NK-92 (cell line): ENCODE data around the gene ZNFX1.
"Not testable (repeated sequence)": the region's sequence is repeated elsewhere in the genome, so short reads cannot be mapped to it uniquely, and the experiment has no call there.

ENCODE experiments used
- DNase-seq: peaks from one replicate; lab custom pipeline; 2025; ENCODE audit not compliant: unreplicated experiment; lab: John Stamatoyannopoulos, UW

Gene ZNFX1

GRCh38 chr20:49278036-49278817, at the start of gene ZNFX1:
TSS of gene ZNFX1 (minus strand) at chr20:49278057. CDS start at chr20:49275839, 2,218 bp downstream.
- peak; percentile 90 for DNase-seq

DNA sequence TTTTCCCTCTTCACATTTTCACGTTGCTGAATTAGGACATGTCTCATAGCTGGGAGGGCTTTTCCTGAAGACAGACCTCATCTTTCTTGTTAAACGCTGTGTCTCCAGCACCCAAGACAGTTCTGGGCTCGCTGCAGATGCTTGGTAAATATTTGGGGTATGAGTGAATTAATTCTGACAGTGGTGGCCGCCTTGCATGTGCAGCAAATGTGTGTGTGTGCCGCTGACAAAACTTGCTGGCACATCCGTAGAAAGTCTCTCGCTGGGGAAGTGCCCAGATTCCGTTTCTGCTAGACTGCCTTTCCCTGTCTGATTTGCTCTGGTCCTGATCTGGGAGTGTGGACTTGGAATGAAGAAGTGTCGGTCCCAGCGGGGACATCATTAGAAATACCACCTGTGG, 48.2 kb upstream of the ZNFX1 start:
- DNase-seq: no peak

GRCh38 chr20:49324306-49324705, 46.4 kb upstream of the ZNFX1 start:
- DNase-seq: no peak

DNA sequence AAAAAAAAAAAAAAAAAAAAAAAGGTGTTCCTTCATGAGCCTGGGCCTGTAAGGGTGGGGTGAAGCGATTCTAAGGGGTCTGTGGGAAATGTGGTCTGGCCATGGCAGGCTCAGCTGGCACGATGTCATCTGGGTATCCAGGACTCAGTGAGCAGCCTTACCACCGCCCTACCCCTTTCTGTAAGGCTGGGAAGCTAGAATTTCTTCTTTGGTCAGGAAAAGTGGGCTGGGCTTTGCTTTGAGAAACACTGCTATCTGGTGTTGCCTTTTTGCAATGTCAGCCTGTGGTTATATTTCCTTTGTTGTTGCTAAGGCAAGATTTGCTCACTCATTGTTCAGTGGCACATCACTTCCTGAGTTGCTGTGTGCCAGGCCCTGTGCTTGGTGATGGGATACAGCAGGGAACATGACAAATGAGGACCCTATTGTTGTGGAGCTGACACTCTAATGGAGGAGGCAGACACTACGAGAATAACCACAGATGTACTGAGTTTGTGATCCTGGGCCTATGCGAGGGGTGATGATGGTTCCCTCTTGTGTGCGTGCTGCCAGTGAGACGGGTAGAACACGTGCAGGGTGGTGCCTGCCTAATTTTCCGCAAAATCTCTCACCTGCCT, 45.9 kb upstream of the ZNFX1 start:
- no peak for DNase-seq

DNA sequence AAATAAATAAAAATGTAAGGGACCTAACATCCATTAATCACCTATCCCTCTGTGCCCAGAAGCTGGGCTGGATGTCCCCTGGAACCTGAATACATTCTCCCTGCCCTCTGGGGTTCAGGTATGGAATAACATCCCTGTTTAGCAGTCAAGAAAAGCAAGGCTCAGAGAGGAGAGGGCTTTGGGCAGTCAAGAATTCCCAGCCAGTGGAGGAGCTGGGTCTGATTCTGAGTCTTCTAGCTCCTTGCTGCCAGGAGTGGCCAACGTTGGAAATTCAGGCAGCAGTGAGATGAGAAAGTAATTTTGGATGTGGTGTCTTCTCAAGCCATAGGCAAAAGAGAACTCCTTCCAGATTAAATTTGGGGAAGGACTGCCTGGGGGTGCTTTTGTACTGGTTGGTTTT, 42.6 kb upstream of the ZNFX1 start:
- no peak for DNase-seq

- DNase-seq: no peak
Measured at GRCh38 chr20:49319208-49319809, 41.5 kb upstream of the ZNFX1 start.

DNA sequence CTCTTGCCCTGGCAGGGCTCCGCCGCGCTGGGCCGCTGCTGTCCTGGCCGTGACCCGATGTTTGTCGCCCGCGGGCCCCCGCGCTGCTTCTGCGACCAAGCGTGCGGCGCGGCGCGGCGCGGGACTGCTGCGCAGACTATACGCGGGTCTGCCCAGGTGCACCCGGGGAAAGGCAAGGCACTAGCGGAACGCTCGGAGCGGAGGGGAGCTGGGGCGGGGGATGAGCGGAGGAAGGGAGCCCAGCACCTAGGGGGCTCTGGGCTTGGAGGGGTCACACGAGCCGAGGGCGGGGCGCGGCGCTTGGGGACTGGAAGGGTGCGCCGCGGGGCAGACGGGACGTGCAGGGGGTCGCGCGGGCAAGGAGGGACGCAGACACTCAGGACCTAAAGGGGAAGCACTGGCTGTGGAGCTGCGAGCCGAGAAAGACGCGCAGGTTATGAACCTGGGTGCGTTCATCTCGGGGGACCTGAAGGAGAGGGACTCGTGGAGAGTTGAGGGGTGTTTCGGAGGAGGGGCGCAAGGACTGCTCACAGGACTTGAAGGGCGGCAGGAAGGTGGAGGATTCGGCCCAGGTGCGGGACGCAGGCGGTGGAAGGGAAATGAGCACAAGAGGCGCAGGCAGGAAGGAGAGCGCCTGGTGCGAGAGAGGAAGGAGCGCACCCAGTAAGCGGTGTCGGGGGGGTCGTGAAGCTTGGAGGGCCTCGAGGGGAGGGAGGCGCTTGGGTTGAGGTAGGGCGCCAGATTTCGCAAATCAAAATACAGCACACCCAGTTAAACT, 40.8 kb upstream of the ZNFX1 start:
- DNase-seq: no peak

DNA sequence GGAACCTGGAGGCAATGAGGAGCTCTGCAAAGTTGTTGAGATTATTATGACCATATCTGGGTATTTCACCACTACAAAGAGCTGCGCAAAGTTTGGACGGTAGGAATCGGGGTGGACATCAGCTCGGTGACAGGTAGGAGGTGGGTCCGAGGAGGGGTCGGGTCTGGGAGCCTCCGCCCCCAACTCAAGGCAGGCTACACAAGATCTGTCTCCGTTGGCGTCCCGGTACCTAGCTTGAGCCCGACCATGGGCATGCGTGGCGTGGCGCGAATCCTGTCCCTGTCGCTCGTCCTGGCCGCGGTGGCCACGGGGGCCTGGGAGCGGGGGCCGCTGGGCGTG, 40.2 kb upstream of the ZNFX1 start:
- DNase-seq: no peak

GRCh38 chr20:49316704-49317103, 38.8 kb upstream of the ZNFX1 start:
- DNase-seq: no peak

DNA sequence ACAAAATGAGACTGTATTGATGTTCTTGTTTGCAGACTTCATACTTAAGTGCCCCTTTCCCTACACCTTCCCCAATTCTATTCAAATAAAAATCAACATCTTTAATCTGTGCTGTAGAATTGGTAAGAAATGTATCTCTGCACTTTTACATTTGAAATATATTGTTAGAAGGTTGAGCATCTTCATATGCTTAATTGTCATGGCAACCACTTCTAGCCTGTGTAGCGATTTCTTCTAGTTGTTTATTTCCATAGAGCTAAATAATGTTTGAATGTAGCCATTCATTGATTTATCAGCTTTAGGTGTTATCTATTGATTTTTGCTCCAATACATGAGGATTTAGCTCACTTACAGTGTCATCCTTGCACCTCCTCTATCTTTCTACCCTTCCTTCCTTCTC, 37.7 kb upstream of the ZNFX1 start:
- DNase-seq: no peak

- not testable (repeated sequence) for DNase-seq
Measured at GRCh38 chr20:49314052-49314451, 36.2 kb upstream of the ZNFX1 start.

GRCh38 chr20:49313283-49313682, 35.4 kb upstream of the ZNFX1 start:
- DNase-seq: no peak

GRCh38 chr20:49312661-49313060, 34.8 kb upstream of the ZNFX1 start:
- no peak for DNase-seq

GRCh38 chr20:49310705-49311104, 32.8 kb upstream of the ZNFX1 start:
- DNase-seq: no peak

DNA sequence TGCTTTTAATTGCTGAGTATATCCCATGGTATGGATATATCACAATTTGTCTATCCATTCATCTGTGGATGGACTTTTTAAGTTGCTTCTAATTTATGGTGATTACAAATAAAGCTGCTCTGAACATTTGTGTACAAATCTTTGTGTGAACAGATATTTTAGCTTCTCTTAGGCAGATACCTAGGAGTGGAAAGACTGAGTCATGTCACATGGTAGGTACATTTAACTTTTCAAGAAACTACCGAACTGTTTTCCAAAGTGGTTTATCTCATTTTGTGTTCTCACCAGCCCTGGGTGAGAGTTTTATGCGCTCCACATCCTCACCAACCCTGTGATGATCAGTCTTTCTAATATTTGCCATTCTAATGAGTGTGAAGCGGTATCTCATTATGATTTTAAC, 31.0 kb upstream of the ZNFX1 start:
- no peak for DNase-seq

GRCh38 chr20:49306903-49307620, 29.2 kb upstream of the ZNFX1 start:
- DNase-seq: no peak

DNA sequence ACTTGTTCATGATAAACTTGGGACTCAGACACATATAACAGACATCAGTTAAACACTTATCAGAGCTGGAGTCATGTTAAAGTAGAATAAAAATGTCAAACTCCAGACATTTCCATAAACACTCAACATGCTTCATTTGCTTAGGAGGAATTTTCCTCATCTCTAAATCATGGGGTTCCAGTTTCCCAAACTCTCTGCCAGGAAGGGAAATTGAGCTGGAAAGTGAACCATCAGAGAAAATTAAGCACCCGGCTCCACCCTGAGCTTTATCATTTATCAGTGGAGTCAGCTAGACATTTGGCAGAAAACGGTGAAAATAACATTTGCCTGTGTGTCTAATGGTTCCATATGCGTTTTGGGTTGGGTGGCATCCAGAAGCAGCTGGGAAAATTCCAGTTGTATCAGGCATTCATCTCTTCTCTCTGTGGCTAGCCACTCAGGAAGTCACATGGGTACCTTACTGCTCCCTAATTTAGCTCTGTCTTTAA, 25.3 kb upstream of the ZNFX1 start:
- no peak for DNase-seq

- no peak for DNase-seq
Measured at GRCh38 chr20:49297605-49298530, 20.0 kb upstream of the ZNFX1 start.

- DNase-seq: not testable (repeated sequence)
Measured at GRCh38 chr20:49294002-49294654, 16.3 kb upstream of the ZNFX1 start.
